ENCODE measurements around the gene SLC23A1. TPM values are rescaled to one million over a fixed set of nuclear protein-coding genes. Genes with fewer than 3 reads are reported as not detected.

SLC23A1 gene
- total and polyA plus RNA-seq, 2 of the 13 experiments (the other 11 are each of a cell fraction or from before 2014, with no cell fraction given): 6.0 to 6.6 TPM

DNA sequence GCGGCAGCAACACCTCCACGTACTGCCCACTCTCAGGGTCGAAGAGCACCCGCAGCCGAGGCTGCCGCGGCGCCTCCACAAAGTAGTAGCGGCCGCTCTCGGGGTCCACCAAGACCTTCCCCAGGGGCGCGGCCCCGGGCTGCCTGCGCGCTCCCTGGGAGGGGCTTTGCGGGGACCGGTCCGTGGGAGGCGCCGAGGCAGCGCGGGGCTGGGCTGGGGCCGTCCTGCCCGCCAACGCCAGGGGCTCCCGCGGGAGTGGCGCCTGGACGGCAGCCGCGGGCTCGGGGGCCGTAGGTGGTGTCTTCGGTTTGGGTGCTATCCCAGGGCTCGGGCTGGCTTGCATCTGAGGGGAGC lies 9.2 kb upstream of the SLC23A1 start:
- ChIA-PET CTCF (ENCODE audit: low intra/inter-chr PET ratio, low total read pairs) (no interaction called here), POLR2A (interaction anchor here (1.4 kb wide), 1 partner anchor 11 kb away, joined by 3 read pairs; the partner anchor contains the start of gene SPATA24)
- intact Hi-C loops (cut with micrococcal nuclease; ENCODE audit: unreplicated experiment): no loop called here
- TF ChIP-seq JUNB (CRISPR knock-in tag; IDR thresholded peaks at IDR 0.05; ENCODE audit: borderline replicate concordance) (no peak), FOXC1 (CRISPR knock-in tag; IDR thresholded peaks at IDR 0.05; ENCODE audit: borderline replicate concordance) (no peak), MED8 (CRISPR knock-in tag; IDR thresholded peaks at IDR 0.05; ENCODE audit: insufficient replicate concordance) (no peak), ZNF572 (CRISPR knock-in tag; IDR thresholded peaks at IDR 0.05) (no peak), IRF2 (CRISPR knock-in tag; IDR thresholded peaks at IDR 0.05) (no peak), SNRNP70 (IDR thresholded peaks at IDR 0.05; ENCODE audit: low read depth, low read length) (no peak), RFXANK (CRISPR knock-in tag; IDR thresholded peaks at IDR 0.05) (no peak), GPN1 (CRISPR knock-in tag; IDR thresholded peaks at IDR 0.05; ENCODE audit: borderline replicate concordance) (no peak), ZNF292 (CRISPR knock-in tag; IDR thresholded peaks at IDR 0.05; ENCODE audit: borderline replicate concordance, low read depth) (no peak), ZNF317 (CRISPR knock-in tag; IDR thresholded peaks at IDR 0.05) (no peak), HOXA9 (CRISPR knock-in tag; IDR thresholded peaks at IDR 0.05; ENCODE audit: borderline replicate concordance) (no peak)
- TF ChIP-seq, protein P1, sequence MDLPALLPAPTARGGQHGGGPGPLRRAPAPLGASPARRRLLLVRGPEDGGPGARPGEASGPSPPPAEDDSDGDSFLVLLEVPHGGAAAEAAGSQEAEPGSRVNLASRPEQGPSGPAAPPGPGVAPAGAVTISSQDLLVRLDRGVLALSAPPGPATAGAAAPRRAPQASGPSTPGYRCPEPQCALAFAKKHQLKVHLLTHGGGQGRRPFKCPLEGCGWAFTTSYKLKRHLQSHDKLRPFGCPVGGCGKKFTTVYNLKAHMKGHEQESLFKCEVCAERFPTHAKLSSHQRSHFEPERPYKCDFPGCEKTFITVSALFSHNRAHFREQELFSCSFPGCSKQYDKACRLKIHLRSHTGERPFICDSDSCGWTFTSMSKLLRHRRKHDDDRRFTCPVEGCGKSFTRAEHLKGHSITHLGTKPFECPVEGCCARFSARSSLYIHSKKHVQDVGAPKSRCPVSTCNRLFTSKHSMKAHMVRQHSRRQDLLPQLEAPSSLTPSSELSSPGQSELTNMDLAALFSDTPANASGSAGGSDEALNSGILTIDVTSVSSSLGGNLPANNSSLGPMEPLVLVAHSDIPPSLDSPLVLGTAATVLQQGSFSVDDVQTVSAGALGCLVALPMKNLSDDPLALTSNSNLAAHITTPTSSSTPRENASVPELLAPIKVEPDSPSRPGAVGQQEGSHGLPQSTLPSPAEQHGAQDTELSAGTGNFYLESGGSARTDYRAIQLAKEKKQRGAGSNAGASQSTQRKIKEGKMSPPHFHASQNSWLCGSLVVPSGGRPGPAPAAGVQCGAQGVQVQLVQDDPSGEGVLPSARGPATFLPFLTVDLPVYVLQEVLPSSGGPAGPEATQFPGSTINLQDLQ (CRISPR knock-in tag; IDR thresholded peaks at IDR 0.05): no peak
- FAIRE-seq (no peak), ATAC-seq (no peak), DNase-seq (ENCODE audit: low spot score) (no peak)
- Histone ChIP-seq H2AFZ (ENCODE audit: low read length) (no peak overlapping the region), H3K27me3 (ENCODE audit: control insufficient read depth in 1 of 2, insufficient read depth in 2 of 2, low read length in 2 of 2) (no peaks in the 10 kb centered on the region), H3K36me3 (replicated peaks in 1 of 2; ENCODE audit: control insufficient read depth in 1 of 2, insufficient read depth in 2 of 2, low read length in 2 of 2) (no peaks in the 10 kb centered on the region), H3K27ac (ENCODE audit: extremely low read length, insufficient read depth, low read length) (no peak overlapping the region), H3K4me2 (ENCODE audit: low read depth, low read length) (no peak overlapping the region), H4K20me1 (ENCODE audit: insufficient read depth, low read length) (no peaks in the 10 kb centered on the region), H3K79me2 (ENCODE audit: insufficient read depth, low read length) (no peaks in the 10 kb centered on the region), H3K4me3 (replicated peaks in 1 of 3; ENCODE audit: insufficient read depth in 1 of 3, low read depth in 2 of 3, low read length in 3 of 3) (no peak overlapping the region), H3K9ac (ENCODE audit: insufficient read depth, low read depth, low read length) (no peak overlapping the region), H3K4me1 (ENCODE audit: insufficient read depth, low read length) (peaks cover 49% of the 10 kb centered on the region), H3K9me3 (ENCODE audit: low read length) (no peaks in the 10 kb centered on the region)
- WGBS (ENCODE audit: low lambda C conversion rate): 97% methylated on average over 5 of the region's 36 CpGs
- in situ Hi-C loops (cut with HindIII; ENCODE audit: extremely low pct_ligation_motif_present, low pct_unique_long_range_greater_than_20kb): no loop called here
- BruUV-seq (replicated peaks): no TSS peak

All from HepG2 (cell line).